NB4 (cell line): ENCODE results near the gene C5orf15.

Experiments used
- POLR2A ChIP-seq: IDR thresholded peaks from 2 replicates; pipeline ENCODE4 v1.6.1; 2011; ENCODE audit warnings: mild to moderate bottlenecking; ENCODE audit not compliant: insufficient read length; ENCODE audit errors: extremely low read depth
- TF ChIP-seq, protein P1 (sequence below): IDR thresholded peaks from one replicate; pipeline ENCODE4 v1.5.1; 2012; ENCODE audit warnings: low read depth, low read length
- TF ChIP-seq, protein P2 (sequence below): IDR thresholded peaks from 2 replicates; pipeline ENCODE4 v1.6.1; 2011; ENCODE audit warnings: low read depth, low read length

DNA sequence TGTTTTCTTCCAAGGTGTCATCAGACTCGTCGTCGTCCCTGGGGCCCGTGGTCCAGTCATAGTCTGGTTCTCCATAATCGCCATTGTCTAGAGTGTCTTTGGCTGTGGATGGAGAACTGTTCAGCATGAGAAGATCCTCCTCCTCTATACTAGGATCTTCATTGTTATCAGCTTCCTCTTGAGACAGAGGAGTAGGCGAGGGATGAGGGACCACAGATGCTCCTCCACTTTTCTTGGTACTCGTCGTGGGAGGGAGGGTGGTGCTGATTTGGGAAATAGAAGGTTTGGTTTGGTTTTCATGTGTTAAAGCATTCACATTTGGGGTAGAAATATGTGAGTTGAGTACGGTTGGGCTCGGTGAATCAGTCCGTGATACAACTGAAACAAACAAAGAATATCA is 8.8 kb downstream of the C5orf15 start:
- TF ChIP-seq, protein P1, sequence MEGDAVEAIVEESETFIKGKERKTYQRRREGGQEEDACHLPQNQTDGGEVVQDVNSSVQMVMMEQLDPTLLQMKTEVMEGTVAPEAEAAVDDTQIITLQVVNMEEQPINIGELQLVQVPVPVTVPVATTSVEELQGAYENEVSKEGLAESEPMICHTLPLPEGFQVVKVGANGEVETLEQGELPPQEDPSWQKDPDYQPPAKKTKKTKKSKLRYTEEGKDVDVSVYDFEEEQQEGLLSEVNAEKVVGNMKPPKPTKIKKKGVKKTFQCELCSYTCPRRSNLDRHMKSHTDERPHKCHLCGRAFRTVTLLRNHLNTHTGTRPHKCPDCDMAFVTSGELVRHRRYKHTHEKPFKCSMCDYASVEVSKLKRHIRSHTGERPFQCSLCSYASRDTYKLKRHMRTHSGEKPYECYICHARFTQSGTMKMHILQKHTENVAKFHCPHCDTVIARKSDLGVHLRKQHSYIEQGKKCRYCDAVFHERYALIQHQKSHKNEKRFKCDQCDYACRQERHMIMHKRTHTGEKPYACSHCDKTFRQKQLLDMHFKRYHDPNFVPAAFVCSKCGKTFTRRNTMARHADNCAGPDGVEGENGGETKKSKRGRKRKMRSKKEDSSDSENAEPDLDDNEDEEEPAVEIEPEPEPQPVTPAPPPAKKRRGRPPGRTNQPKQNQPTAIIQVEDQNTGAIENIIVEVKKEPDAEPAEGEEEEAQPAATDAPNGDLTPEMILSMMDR = no peak
- TF ChIP-seq, protein P2, sequence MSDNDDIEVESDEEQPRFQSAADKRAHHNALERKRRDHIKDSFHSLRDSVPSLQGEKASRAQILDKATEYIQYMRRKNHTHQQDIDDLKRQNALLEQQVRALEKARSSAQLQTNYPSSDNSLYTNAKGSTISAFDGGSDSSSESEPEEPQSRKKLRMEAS = no peak
- no peak for TF ChIP-seq POLR2A
